WERI-Rb-1 (cell line): ENCODE results near the gene HAUS8.

Experiments
- DNase-seq: peaks from one replicate; pipeline ENCODE4 v3.0.0-alpha.2; 2020
- H3K27ac ChIP-seq: fragments of 250-450 bp; sonication (Bioruptor Pico); 2 replicates; pipeline ENCODE4 v1.5.1; 2020; ENCODE audit warnings: mild to moderate bottlenecking, moderate library complexity
- H3K27me3 ChIP-seq: fragments of 250-450 bp; sonication (Bioruptor Pico); 2 replicates; pipeline ENCODE4 v1.5.1; 2021; ENCODE audit warnings: mild to moderate bottlenecking, low read depth, moderate library complexity; ENCODE audit not compliant: insufficient read depth, severe bottlenecking
- H3K36me3 ChIP-seq: fragments of 250-450 bp; sonication (Bioruptor Pico); 2 replicates; pipeline ENCODE4 v1.5.1; 2020; ENCODE audit warnings: mild to moderate bottlenecking, moderate library complexity
- H3K4me3 ChIP-seq: 2 replicates; pipeline ENCODE4 v1.5.1; 2011; ENCODE audit warnings: low read depth, mild to moderate bottlenecking, control low read depth, low read length
- H3K9me3 ChIP-seq: fragments of 250-450 bp; sonication (Bioruptor Pico); 2 replicates; pipeline ENCODE4 v1.5.1; 2021; ENCODE audit warnings: mild to moderate bottlenecking, moderate library complexity; ENCODE audit not compliant: severe bottlenecking
- TF ChIP-seq, protein P1 (sequence below): IDR thresholded peaks from 2 replicates; pipeline ENCODE4 v1.5.1; 2011; ENCODE audit warnings: low read depth, mild to moderate bottlenecking, control low read depth, inconsistent platforms, low read length

HAUS8 gene

DNA sequence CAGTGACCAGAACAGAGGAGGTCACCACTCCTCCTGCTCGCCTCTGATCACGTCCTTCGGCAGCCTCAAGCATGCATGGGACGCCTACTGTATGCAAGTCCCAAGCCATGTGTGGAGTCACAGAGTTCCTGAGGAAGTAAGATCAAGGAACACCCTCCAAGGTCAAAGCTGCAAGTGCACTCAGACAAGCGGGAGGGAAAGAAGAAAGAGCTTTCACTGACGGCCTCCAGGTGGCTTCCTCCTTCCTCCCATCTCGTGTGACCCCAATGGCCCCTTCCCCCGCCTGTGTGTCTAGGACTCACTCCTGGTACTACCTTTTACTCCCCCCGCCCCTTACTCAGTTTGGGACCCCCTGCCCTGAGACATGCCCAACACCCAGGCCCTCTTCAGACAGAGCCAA lies 6.1 kb downstream of the HAUS8 start:
- no peak overlapping the region for H3K27ac ChIP-seq
- H3K9me3 ChIP-seq = no peaks in the 10 kb centered on the region
- H3K36me3 ChIP-seq = peaks cover 81% of the 10 kb centered on the region
- H3K27me3 ChIP-seq = no peaks in the 10 kb centered on the region
- TF ChIP-seq, protein P1, sequence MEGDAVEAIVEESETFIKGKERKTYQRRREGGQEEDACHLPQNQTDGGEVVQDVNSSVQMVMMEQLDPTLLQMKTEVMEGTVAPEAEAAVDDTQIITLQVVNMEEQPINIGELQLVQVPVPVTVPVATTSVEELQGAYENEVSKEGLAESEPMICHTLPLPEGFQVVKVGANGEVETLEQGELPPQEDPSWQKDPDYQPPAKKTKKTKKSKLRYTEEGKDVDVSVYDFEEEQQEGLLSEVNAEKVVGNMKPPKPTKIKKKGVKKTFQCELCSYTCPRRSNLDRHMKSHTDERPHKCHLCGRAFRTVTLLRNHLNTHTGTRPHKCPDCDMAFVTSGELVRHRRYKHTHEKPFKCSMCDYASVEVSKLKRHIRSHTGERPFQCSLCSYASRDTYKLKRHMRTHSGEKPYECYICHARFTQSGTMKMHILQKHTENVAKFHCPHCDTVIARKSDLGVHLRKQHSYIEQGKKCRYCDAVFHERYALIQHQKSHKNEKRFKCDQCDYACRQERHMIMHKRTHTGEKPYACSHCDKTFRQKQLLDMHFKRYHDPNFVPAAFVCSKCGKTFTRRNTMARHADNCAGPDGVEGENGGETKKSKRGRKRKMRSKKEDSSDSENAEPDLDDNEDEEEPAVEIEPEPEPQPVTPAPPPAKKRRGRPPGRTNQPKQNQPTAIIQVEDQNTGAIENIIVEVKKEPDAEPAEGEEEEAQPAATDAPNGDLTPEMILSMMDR = peak; percentile 28; the same call in 1 of the 2 replicates
- no peak for DNase-seq
- no peak overlapping the region for H3K4me3 ChIP-seq

DNA sequence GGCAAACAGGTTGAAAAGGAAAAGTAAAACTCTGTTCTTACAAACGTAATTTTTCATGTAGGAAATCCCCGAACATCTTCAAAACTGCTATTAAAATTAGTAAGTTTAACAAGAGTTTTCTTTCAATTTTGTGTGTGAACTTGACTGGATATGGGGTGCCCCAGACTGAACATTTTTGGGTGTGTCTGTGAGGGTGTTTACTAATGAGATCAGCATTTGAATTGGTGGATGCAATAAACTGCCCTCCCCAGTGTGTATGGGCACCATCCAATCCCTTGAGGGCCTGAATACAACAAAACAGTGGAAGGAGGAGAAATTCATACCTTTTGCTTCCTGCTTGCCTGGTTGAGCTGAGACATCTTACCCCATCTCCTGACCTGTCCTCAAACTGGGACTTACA lies 11.8 kb downstream of the HAUS8 start:
- Histone ChIP-seq H3K27me3 (no peaks in the 10 kb centered on the region), H3K36me3 (peaks cover 86% of the 10 kb centered on the region), H3K27ac (no peak overlapping the region), H3K4me3 (no peak overlapping the region), H3K9me3 (peaks cover 11% of the 10 kb centered on the region)
- no peak for DNase-seq
- TF ChIP-seq, protein P1 = no peak

DNA sequence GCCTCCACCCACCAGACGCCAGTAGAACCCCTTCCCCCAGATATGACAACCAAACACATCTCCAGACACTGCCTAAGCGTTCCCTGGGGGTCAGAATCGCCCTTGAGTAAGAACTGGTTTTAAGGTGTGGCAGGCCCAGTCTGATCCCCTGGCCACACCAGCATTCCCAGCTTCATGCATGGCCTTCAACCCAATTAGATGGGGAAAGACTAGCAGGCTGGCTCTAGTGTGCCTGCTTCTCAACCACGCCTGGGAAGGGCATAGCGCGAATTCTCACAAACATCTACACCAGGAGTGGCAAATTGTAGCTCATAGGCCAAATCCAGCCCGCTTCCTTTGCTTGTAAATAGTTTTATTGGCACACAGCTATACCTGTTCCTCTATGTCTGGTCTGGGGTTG lies 13.6 kb downstream of the HAUS8 start:
- no peak overlapping the region for H3K27ac ChIP-seq
- TF ChIP-seq, protein P1 = no peak
- H3K36me3 ChIP-seq = peaks cover 88% of the 10 kb centered on the region
- no peak overlapping the region for H3K4me3 ChIP-seq
- H3K27me3 ChIP-seq = no peaks in the 10 kb centered on the region
- DNase-seq = no peak
- peaks cover 17% of the 10 kb centered on the region for H3K9me3 ChIP-seq

DNA sequence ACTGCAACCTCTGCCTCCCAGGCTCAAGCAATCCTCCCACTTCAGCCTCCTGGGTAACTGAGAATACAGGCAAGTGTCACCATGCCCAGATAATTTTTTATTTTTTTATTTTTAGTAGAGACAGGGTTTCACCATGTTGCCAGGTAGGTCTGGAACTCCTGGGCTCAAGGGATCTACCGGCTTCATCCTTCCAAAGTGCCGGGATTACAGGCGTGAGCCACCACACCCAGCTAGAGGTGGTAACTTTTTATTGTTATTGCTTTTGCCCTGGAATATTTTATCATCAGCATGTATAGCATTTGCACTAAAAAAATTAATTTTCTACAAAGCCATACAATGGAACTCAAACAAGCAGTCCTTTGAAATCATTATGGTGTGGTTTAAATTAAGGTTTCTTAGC lies 14.0 kb downstream of the HAUS8 start:
- Histone ChIP-seq H3K9me3 (peaks cover 17% of the 10 kb centered on the region), H3K27me3 (no peaks in the 10 kb centered on the region), H3K27ac (no peak overlapping the region), H3K36me3 (peaks cover 88% of the 10 kb centered on the region), H3K4me3 (no peak overlapping the region)
- DNase-seq = no peak
- TF ChIP-seq, protein P1 = no peak

DNA sequence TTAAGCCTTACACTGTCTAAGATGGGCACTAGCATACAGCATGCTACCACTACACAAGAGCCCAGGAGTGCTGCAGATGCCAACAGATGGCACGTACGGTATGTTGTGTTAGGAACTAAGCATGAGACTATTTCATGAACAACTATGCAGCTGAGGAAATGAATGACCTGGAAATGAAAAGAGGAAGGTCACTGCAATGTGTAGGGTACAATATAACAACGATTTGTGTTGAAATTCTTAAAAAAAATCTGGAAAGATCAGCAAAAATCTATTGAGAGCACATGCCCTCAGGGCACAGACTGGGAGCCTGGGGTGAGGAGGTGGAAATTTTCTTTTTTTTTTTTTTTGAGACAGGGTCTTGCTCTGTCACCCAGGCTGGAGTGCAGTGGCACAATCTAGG lies 14.4 kb downstream of the HAUS8 start:
- TF ChIP-seq, protein P1 = no peak
- H3K4me3 ChIP-seq = no peak overlapping the region
- no peaks in the 10 kb centered on the region for H3K27me3 ChIP-seq
- peaks cover 88% of the 10 kb centered on the region for H3K36me3 ChIP-seq
- H3K27ac ChIP-seq = no peak overlapping the region
- no peak for DNase-seq
- H3K9me3 ChIP-seq = peaks cover 17% of the 10 kb centered on the region

DNA sequence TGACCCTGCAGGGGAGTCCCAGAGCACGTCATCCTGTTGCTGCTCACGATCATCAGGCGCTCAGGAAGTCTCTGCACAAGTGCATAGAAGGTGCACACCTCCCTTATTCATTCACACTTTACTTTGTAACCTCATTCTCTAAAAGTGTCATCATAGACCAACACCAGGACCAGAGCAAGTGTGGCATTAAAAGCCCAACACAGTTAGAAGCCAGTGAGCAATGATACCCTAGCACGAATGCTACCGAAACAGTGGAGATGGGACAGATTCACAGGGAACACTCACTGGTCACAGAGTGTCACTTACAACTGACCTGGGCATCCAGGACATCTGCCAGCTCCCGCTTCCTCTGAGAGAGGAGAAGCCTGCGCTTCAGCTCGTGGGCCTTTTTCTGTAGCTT lies 17.0 kb downstream of the HAUS8 start:
- no peaks in the 10 kb centered on the region for H3K27me3 ChIP-seq
- peaks cover 17% of the 10 kb centered on the region for H3K9me3 ChIP-seq
- H3K27ac ChIP-seq = no peak overlapping the region
- no peak overlapping the region for H3K4me3 ChIP-seq
- peaks cover 83% of the 10 kb centered on the region for H3K36me3 ChIP-seq
- DNase-seq = no peak
- TF ChIP-seq, protein P1 = no peak
